HG02588 (cell line): Measurements from ENCODE around the gene SFXN3.

Experiments used
- ATAC-seq: cut with Tn5 transposase; IDR thresholded peaks from one replicate; pipeline ENCODE4 v1.9.1; 2021; ENCODE audit warnings: mild to moderate bottlenecking, moderate library complexity; ENCODE audit not compliant: unreplicated experiment

The SFXN3 gene

GRCh38 chr10:101055411-101055810 lies 24.4 kb downstream of the SFXN3 start:
- ATAC-seq: no peak

GRCh38 chr10:101056365-101057151 lies 25.5 kb downstream of the SFXN3 start:
- ATAC-seq: no peak

GRCh38 chr10:101060036-101060950 lies 29.3 kb downstream of the SFXN3 start:
- peak; percentile 37 for ATAC-seq

- peak; percentile 56 for ATAC-seq
Measured at GRCh38 chr10:101060951-101061623, 30.1 kb downstream of the SFXN3 start.

- no peak for ATAC-seq
Measured at GRCh38 chr10:101061624-101062231, 30.7 kb downstream of the SFXN3 start, which contains the start of gene KAZALD1. KAZALD1 (plus strand) TSS chr10:101061989; CDS start chr10:101062593, 604 bp downstream.

GRCh38 chr10:101062232-101063049 lies 31.4 kb downstream of the SFXN3 start:
- peak; percentile 27 for ATAC-seq

GRCh38 chr10:101063050-101063525 lies 32.1 kb downstream of the SFXN3 start:
- ATAC-seq: no peak

- ATAC-seq: no peak
Measured at GRCh38 chr10:101063548-101064414, 32.7 kb downstream of the SFXN3 start.

GRCh38 chr10:101064415-101065030 lies 33.5 kb downstream of the SFXN3 start:
- no peak for ATAC-seq

GRCh38 chr10:101065481-101066145 lies 34.6 kb downstream of the SFXN3 start:
- no peak for ATAC-seq

- no peak for ATAC-seq
Measured at GRCh38 chr10:101066146-101066895, 35.3 kb downstream of the SFXN3 start.

- no peak for ATAC-seq
Measured at GRCh38 chr10:101066896-101067355, 35.9 kb downstream of the SFXN3 start.

GRCh38 chr10:101067356-101068083 lies 36.5 kb downstream of the SFXN3 start:
- no peak for ATAC-seq

- no peak for ATAC-seq
Measured at GRCh38 chr10:101069441-101069840, 38.4 kb downstream of the SFXN3 start.

GRCh38 chr10:101070098-101070497 lies 39.1 kb downstream of the SFXN3 start:
- ATAC-seq: no peak

- ATAC-seq: no peak
Measured at GRCh38 chr10:101071267-101071884, 40.3 kb downstream of the SFXN3 start.
